ENCODE results near the gene TBC1D16. TPM values are rescaled to one million over a fixed set of nuclear protein-coding genes. Genes with fewer than 3 reads are reported as not detected.
"Not testable (repeated sequence)": the region's sequence is repeated elsewhere in the genome, so short reads cannot be mapped to it uniquely, and the experiment has no call there.

TBC1D16 gene
- total RNA-seq, 3 donors from 2014 or later = 27.1 to 92.2 (median 32.8) TPM

GRCh38 chr17:79902146-79902791 is 133.4 kb downstream of the TBC1D16 start:
- Histone ChIP-seq H3K36me3 (no peaks in the 10 kb centered on the region), H3K27me3 (peaks cover 0 to 36% of the 10 kb centered on the region in 2 donors), H3K27ac (no peak overlapping the region), H3K9me3 (peaks cover 6 to 7% of the 10 kb centered on the region in 2 donors), H3K4me1 (no peaks in the 10 kb centered on the region), H3K4me3 (no peak overlapping the region)
- TF ChIP-seq POLR2AphosphoS5 (IDR thresholded peaks at IDR 0.05) = no peak
- no peak for TF ChIP-seq CTCF (IDR thresholded peaks at IDR 0.05)
- TF ChIP-seq POLR2A (IDR thresholded peaks at IDR 0.05) = no peak
- DNase-seq (ENCODE audit: low spot score in 2 of 2) = peak in 1 of 2 donors; percentile 34
- intact Hi-C loops (cut with DNase I; ENCODE audit: low total_unique reads) = no loop called here

- intact Hi-C loops (cut with DNase I; ENCODE audit: low total_unique reads) = no loop called here
- no peak for TF ChIP-seq POLR2A (IDR thresholded peaks at IDR 0.05)
- no peak for TF ChIP-seq POLR2AphosphoS5 (IDR thresholded peaks at IDR 0.05)
- TF ChIP-seq CTCF (IDR thresholded peaks at IDR 0.05) = no peak
- peaks cover 0 to 35% of the 10 kb centered on the region in 2 donors for H3K27me3 ChIP-seq
- H3K9me3 ChIP-seq = peaks cover 6 to 7% of the 10 kb centered on the region in 2 donors
- H3K36me3 ChIP-seq = no peaks in the 10 kb centered on the region
- no peak overlapping the region for H3K27ac ChIP-seq
- no peak overlapping the region for H3K4me3 ChIP-seq
- DNase-seq (ENCODE audit: low spot score in 2 of 2) = peak in 1 of 2 donors; percentile 31
- H3K4me1 ChIP-seq = no peaks in the 10 kb centered on the region
Measured at GRCh38 chr17:79901131-79901530, 134.5 kb downstream of the TBC1D16 start.

GRCh38 chr17:79899584-79899983 is 136.1 kb downstream of the TBC1D16 start:
- peaks cover 6 to 7% of the 10 kb centered on the region in 2 donors for H3K9me3 ChIP-seq
- no peak overlapping the region for H3K4me3 ChIP-seq
- TF ChIP-seq POLR2A (IDR thresholded peaks at IDR 0.05) = no peak
- TF ChIP-seq CTCF (IDR thresholded peaks at IDR 0.05) = no peak
- no peak for TF ChIP-seq POLR2AphosphoS5 (IDR thresholded peaks at IDR 0.05)
- H3K4me1 ChIP-seq = no peaks in the 10 kb centered on the region
- H3K27me3 ChIP-seq = peaks cover 0 to 24% of the 10 kb centered on the region in 2 donors
- DNase-seq (ENCODE audit: low spot score in 2 of 2) = no peak
- intact Hi-C loops (cut with DNase I; ENCODE audit: low total_unique reads) = no loop called here
- no peak overlapping the region for H3K27ac ChIP-seq
- no peaks in the 10 kb centered on the region for H3K36me3 ChIP-seq

- Histone ChIP-seq H3K36me3 (no peaks in the 10 kb centered on the region), H3K27me3 (peaks cover 0 to 13% of the 10 kb centered on the region in 2 donors), H3K4me1 (peaks cover 0 to 7% of the 10 kb centered on the region in 2 donors), H3K4me3 (no peak overlapping the region), H3K9me3 (peaks cover 6 to 7% of the 10 kb centered on the region in 2 donors), H3K27ac (no peak overlapping the region)
- DNase-seq (ENCODE audit: low spot score in 2 of 2) = peak in 1 of 2 donors; percentile 50
- no peak for TF ChIP-seq CTCF (IDR thresholded peaks at IDR 0.05)
- TF ChIP-seq POLR2AphosphoS5 (IDR thresholded peaks at IDR 0.05) = no peak
- TF ChIP-seq POLR2A (IDR thresholded peaks at IDR 0.05) = no peak
- intact Hi-C loops (cut with DNase I; ENCODE audit: low total_unique reads) = no loop called here
Measured at GRCh38 chr17:79897243-79898063, 138.2 kb downstream of the TBC1D16 start.

- intact Hi-C loops (cut with DNase I; ENCODE audit: low total_unique reads) = not testable (repeated sequence)
- peak in 1 of 2 donors; percentile 17 for DNase-seq (ENCODE audit: low spot score in 2 of 2)
Measured at GRCh38 chr17:79893457-79893856, 142.2 kb downstream of the TBC1D16 start.

More at GRCh38 chr17:79893457-79893856, 142.2 kb downstream of the TBC1D16 start:
- not testable (repeated sequence) for H3K4me3 ChIP-seq, H3K4me1 ChIP-seq, H3K27ac ChIP-seq, H3K9me3 ChIP-seq, H3K36me3 ChIP-seq
- peaks cover 0 to 18% of the 10 kb centered on the region in 2 donors for H3K27me3 ChIP-seq

Measured in breast epithelium (tissue), 4 donors.